Panc1 (cell line): Measurements from ENCODE around the gene AARS2. TPM values are rescaled to one million over a fixed set of nuclear protein-coding genes. Genes with fewer than 3 reads are reported as not detected.
"Not testable (repeated sequence)": the region's sequence is repeated elsewhere in the genome, so short reads cannot be mapped to it uniquely, and the experiment has no call there.

ENCODE experiments used
- ATAC-seq: fragments of 200-7000 bp; cut with Tn5 transposase; 2 replicates; pipeline ENCODE4 v1.9.1; 2020; ENCODE audit warnings: mild to moderate bottlenecking, moderate library complexity
- BruUV-seq: library from RNA; stranded (reverse); fragments of 400-500 nt; replicated peaks from 2 replicates; lab custom pipeline; 2021; lab: Mats Ljungman, UMichigan
- CTCF ChIA-PET: fragments of 300-600 bp; sonication (Branson Sonifier 250); formaldehyde crosslinking; loops from one replicate; lab custom pipeline; 2022; ENCODE audit warnings: antibody characterized with exemption; lab: Charles Lee
- POLR2A ChIA-PET: fragments of 300-600 bp; sonication (Branson Sonifier 250); formaldehyde crosslinking; loops from one replicate; lab custom pipeline; 2022; ENCODE audit warnings: antibody characterized with exemption; lab: Charles Lee
- DNase-seq: peaks from one replicate; pipeline ENCODE4 v3.0.0-alpha.2; 2010; ENCODE audit warnings: low read depth, low spot score
- H3K27ac ChIP-seq: 2 replicates; pipeline ENCODE4 v1.5.1; 2011; ENCODE audit warnings: mild to moderate bottlenecking, low read length, inconsistent platforms
- H3K27me3 ChIP-seq: fragments of 200-500 bp; sonication (Bioruptor generic); 2 replicates; pipeline ENCODE4 v1.6.0; 2014; ENCODE audit warnings: low read length, inconsistent platforms; ENCODE audit not compliant: control insufficient read depth, insufficient read depth
- H3K36me3 ChIP-seq: fragments of 200-500 bp; sonication (Bioruptor generic); 2 replicates; pipeline ENCODE4 v1.5.1; 2014; ENCODE audit warnings: inconsistent platforms, mild to moderate bottlenecking, low read length, moderate library complexity; ENCODE audit not compliant: control insufficient read depth, insufficient read depth
- H3K4me1 ChIP-seq: 2 replicates; pipeline ENCODE4 v1.5.1; 2011; ENCODE audit warnings: inconsistent platforms, mild to moderate bottlenecking, low read length, moderate library complexity; ENCODE audit not compliant: control insufficient read depth, insufficient read depth
- H3K4me3 ChIP-seq, 2 experiments: 2 replicates each; pipeline ENCODE4 v1.5.1; 2011 to 2012; ENCODE audit warnings: low read depth in 2 of 2, low read length in 2 of 2, mild to moderate bottlenecking in 2 of 2, inconsistent platforms in 1 of 2, moderate library complexity in 1 of 2
- H3K9me3 ChIP-seq: fragments of 200-500 bp; sonication (Bioruptor generic); 2 replicates; pipeline ENCODE4 v1.5.1; 2014; ENCODE audit warnings: low read depth, mild to moderate bottlenecking, inconsistent platforms, low read length, moderate library complexity; ENCODE audit not compliant: control insufficient read depth, insufficient read depth
- CTCF ChIP-seq: fragments of 450-650 bp; IDR thresholded peaks from 2 replicates; pipeline ENCODE4 v1.5.1; 2017; ENCODE audit warnings: mild to moderate bottlenecking
- POLR2AphosphoS5 ChIP-seq: IDR thresholded peaks from 2 replicates; pipeline ENCODE4 v1.6.1; 2012; ENCODE audit warnings: mild to moderate bottlenecking, low read depth, low read length, moderate library complexity
- REST ChIP-seq, 2 experiments: IDR thresholded peaks; 2 replicates each; pipeline ENCODE4 v1.6.1; 2011 to 2012; ENCODE audit warnings: low read depth in 2 of 2, control low read depth in 1 of 2, low read length in 1 of 2, mild to moderate bottlenecking in 1 of 2, moderate library complexity in 1 of 2; ENCODE audit not compliant: insufficient read depth in 1 of 2
- SIN3A ChIP-seq: IDR thresholded peaks from 2 replicates; pipeline ENCODE4 v1.6.1; 2012; ENCODE audit warnings: low read depth, mild to moderate bottlenecking, low read length, moderate library complexity, borderline replicate concordance; ENCODE audit not compliant: insufficient read depth
- TCF7L2 ChIP-seq: IDR thresholded peaks from 2 replicates; pipeline ENCODE4 v1.6.1; 2011; ENCODE audit warnings: mild to moderate bottlenecking, low read depth, low read length, inconsistent platforms
- in situ Hi-C: cut with HindIII; loops from 2 replicates; pipeline ENCODE4 v1.10.0; 2016; ENCODE audit warnings: low sequenced_read_pairs, low pct_unique_long_range_greater_than_20kb
- intact Hi-C: fragments of 100-400 bp; cut with micrococcal nuclease; formaldehyde crosslinking; loops from one replicate; pipeline ENCODE4 v1.10.0; 2022; ENCODE audit not compliant: unreplicated experiment
- total RNA-seq: library from RNA; stranded (reverse); gene quantifications from one replicate; pipeline ENCODE4 v1.2.1, GENCODE V29; 2021; ENCODE audit not compliant: unreplicated experiment

AARS2 gene
- total RNA-seq, 1 experiment from 2014 or later: 13.1 TPM

GRCh38 chr6:44332585-44332984 is 19.4 kb upstream of the AARS2 start:
- in situ Hi-C loops: no loop called here
- Histone ChIP-seq H3K36me3 (no peaks in the 10 kb centered on the region), H3K4me3 (no peak overlapping the region), H3K27me3 (peaks cover 4% of the 10 kb centered on the region; the same call in 1 of the 2 replicates), H3K27ac (no peak overlapping the region), H3K9me3 (no peaks in the 10 kb centered on the region), H3K4me1 (no peaks in the 10 kb centered on the region)
- intact Hi-C loops: no loop called here
- ChIA-PET CTCF (interaction anchor here (0.6 kb wide), 1 partner anchor 15 kb away, joined by 3 read pairs; no protein-coding TSS in a partner anchor), POLR2A (no interaction called here)
- no TSS peak for BruUV-seq
- TF ChIP-seq CTCF (no peak), TCF7L2 (no peak), POLR2AphosphoS5 (no peak), REST (IDR thresholded peaks at IDR 0.05; ENCODE audit: insufficient read depth in 1 of 2, low read depth in 2 of 2, low read length in 1 of 2) (no peak), SIN3A (no peak)
- ATAC-seq (no peak), DNase-seq (no peak)

- no peak for TF ChIP-seq SIN3A
- TF ChIP-seq POLR2AphosphoS5: no peak
- no peak for TF ChIP-seq REST (IDR thresholded peaks at IDR 0.05; ENCODE audit: insufficient read depth in 1 of 2, low read depth in 2 of 2, low read length in 1 of 2)
- no peak for TF ChIP-seq CTCF
- TF ChIP-seq TCF7L2: no peak
- in situ Hi-C loops (no loop called here), intact Hi-C loops (no loop called here)
- POLR2A ChIA-PET: no interaction called here
- Histone ChIP-seq H3K4me3 (no peak overlapping the region), H3K27ac (no peak overlapping the region), H3K27me3 (peaks cover 4% of the 10 kb centered on the region; the same call in 1 of the 2 replicates), H3K4me1 (no peaks in the 10 kb centered on the region), H3K36me3 (no peaks in the 10 kb centered on the region), H3K9me3 (no peaks in the 10 kb centered on the region)
- BruUV-seq: no TSS peak
- CTCF ChIA-PET: no interaction called here
- DNase-seq (no peak), ATAC-seq (no peak)
Measured at GRCh38 chr6:44329858-44330257, 16.7 kb upstream of the AARS2 start.

- in situ Hi-C loops: not testable (repeated sequence)
Measured at GRCh38 chr6:44328203-44328602, 15.1 kb upstream of the AARS2 start.

More at GRCh38 chr6:44328203-44328602, 15.1 kb upstream of the AARS2 start:
- ATAC-seq, BruUV-seq, H3K9me3 ChIP-seq, POLR2A ChIA-PET, H3K4me1 ChIP-seq, H3K27me3 ChIP-seq, CTCF ChIA-PET, H3K27ac ChIP-seq, H3K4me3 ChIP-seq, intact Hi-C loops, DNase-seq, H3K36me3 ChIP-seq: not testable (repeated sequence)
